Inflammatory macrophage (primary cell): ENCODE measurements around the gene TBXAS1.

Source experiments
- DNase-seq, 2 donors: peaks; one replicate each; pipeline ENCODE4 v3.0.0-alpha.2; 2020 to 2022

The TBXAS1 gene

DNA sequence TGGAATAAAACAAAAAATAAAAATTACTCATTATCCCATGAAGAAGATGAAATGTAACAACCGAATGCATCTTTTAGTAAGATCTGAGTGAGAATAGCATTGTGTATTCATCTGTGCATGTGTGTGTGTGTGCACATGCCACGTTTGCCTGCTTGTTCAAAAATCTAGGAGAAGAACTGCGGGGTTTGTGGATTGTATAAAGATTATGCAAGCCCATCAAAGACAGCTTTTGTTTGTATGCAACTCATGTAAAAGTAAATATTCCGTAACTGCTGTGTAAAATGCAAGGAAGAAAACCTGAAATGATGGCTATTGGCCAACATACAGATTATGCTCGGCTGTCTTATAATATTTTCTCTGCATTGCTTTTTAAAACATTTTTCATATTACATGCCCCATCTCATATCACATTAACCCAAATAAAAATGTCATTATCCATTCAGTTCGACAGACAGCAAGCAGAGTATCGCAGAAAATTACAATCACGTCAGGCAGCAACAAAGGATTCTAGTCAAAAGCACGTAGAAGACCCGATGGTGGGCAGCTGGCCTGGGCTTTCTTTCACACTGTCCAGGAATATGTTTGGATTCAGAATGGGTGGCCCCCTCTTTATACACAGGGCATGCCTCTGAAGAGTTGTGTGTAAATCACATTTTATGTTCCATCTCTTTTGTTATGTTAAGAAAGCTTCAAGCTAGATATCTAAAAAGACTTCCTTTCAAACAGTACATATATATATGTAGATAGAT, 119.7 kb downstream of the TBXAS1 start:
- no peak for DNase-seq

DNA sequence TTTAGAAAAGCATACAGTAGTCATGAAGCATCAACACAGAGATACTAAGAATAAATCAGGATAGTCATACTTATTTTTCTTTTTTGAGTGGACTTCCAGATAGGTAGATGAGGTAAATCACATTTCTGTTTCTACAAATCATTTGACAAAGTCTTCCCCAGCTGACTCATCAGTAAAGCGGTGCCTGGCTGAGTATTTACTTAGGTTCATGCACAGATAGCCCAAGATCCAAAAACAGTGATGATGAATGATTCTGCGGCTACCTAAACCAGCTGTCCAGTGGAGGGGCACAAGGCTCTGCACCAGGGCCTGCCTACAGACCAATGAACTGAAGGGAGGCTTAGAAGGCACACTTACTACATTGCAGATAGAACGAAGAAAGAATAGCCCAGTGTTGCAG, 120.6 kb downstream of the TBXAS1 start:
- no peak for DNase-seq

DNA sequence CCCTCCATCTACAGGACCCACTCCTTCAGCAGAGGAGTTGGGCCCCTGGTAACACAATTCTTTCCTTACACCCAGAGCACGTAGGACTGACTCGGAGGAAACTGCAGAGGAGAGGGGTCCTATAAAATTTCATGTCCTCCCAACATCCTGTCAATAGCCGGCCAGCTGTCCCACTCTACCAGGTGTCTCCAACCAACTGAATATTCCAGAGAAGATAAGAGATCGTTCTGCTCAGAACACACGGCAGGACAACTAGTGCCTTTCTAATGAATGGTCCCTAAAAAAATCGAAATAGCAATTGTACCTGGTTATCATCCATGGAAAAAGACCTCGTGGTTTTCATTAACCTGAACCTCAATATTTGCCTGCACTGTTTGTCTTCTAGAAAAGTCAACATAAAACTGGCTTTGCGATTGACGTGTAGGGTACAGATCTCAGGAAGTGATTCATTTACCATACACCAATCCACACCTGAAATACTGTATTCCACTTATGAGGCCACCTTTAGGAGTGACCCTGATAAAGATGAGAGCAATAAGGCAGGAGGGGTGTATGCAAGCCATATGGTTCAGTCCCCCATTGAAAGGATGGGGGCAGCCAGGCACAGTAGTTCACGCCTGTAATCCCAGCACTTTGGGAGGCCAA, 121.9 kb downstream of the TBXAS1 start:
- DNase-seq = no peak

DNA sequence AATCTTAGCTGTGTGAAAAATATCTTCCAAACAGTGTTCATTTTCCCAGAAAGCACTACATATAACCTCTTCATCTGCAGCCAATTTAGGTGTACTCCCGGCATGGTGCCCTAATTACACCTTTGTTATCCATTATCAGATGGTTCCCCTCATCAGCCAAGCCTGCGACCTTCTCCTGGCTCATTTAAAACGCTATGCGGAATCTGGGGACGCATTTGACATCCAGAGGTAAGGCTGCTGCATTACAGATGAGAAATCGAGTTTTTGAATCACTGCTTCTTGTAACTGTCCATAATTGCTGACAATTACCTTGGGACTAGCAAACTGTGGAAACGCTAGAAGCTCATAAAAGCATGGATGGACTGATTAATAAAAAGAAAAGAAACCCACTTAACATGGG, 124.2 kb downstream of the TBXAS1 start:
- no peak for DNase-seq

DNA sequence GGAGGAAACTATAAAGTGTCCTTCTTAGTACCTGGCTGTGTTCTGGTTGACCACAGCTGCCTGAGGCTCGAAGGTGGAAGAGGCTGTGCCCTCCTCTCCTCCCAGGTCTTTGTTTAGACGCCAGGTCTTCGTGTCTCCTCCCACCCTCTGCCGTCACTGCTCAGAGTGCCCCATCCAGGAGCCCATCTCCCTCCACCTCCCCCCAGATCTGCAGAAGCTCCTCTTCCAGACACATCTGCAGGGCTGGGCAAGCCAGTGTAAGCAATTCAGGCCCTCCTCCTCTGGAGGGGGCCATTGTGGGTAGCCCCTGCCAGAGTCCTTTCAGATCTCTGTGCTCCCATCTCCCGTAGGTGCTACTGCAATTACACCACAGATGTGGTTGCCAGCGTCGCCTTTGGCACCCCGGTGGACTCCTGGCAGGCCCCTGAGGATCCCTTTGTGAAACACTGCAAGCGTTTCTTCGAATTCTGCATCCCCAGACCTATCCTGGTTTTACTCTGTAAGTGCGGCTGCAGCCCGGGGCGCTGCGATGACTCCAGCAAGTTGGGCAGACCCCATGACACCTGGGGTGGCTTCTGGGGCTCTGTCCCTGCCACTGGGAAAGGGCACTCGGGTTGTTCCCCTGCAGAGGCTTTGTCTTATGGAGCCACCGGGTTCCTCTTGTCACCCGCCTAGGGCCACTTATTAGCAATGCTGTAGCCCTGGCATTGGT, 126.2 kb downstream of the TBXAS1 start:
- no peak for DNase-seq

DNA sequence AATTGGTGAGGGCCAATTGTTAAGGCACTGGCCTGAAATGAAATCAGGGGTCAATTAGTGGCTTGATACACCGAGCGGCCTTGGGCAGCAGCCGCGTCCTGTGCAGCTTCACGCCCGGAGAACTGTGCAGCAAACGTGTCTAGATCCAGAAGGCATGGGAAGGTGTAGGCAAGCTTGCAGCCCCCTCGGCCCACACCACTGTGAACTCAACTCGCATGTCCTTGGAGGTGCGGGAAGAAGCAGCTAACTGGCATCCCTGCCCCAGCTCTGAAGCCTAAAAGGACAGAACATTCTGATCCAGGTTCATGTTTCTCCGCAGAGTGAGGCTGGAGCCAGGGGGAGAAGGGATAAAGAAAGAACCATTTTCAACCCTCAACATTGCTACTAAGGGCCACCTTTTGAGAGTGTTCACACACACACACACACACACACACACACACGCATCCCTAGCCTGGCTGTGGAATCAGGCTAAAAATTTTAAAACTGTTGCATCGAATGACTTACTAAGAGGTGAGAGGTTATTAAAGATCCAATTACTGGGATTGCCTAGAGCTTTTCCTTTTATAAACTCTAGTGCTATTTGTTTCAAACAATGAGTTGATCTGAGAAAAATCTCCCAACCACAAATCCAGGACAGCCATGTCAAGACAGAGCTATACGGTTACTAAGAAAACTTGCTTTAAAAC, 129.7 kb downstream of the TBXAS1 start:
- no peak for DNase-seq

DNA sequence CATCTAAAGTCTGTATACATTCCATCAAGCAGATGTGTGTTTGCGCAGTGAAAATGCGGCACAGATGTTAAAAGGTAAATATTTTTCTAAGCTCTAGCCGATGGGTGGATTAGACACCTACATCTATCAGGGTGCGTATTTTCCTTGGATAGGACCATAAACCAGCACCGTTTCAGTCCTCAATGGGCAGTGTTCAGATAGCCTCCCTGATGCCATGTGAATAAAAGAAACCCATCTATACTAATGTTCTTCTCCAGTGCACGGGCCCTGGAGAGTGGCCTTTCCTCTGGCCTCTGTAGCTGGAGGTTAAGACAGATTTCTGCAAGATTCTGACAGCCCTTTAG, 130.2 kb downstream of the TBXAS1 start:
- DNase-seq = no peak

DNA sequence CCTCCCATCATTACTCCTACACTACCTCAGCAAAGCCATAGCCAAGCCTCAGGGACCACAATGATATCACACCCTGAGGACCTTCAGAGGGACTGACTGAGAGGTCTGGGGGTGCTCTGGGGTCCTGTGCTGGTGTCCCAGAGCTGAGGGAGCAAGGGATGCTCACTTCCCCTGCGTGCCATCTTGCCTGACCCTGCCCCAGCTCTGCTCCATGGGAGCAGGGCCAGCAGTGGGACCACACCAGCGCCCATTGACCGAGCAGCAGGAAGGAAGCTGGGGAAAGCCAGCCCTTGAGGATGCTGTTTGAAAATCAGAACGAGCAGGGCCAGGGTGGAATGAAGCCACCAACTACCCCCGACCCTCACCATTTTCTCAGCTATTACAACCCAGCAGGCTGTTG, 130.7 kb downstream of the TBXAS1 start:
- DNase-seq = no peak

DNA sequence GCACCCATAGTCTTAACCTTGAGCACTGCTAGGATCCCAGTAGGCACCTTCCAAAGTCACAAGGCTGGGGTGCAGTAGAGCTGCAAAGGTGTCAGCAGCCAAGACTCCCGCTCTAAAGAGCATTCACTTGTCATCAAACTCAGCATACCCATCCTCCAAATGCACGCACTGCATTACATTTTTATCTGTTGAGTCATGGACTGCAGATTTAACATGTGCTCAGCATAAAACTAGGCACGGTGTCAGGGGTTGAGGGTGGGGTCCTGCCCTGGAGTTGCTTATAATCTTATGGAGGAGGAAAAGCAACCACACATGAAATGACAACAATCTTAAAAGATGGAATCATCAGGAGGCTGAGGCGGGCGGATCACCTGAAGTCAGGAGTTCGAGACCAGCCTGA, 131.1 kb downstream of the TBXAS1 start:
- no peak for DNase-seq

DNA sequence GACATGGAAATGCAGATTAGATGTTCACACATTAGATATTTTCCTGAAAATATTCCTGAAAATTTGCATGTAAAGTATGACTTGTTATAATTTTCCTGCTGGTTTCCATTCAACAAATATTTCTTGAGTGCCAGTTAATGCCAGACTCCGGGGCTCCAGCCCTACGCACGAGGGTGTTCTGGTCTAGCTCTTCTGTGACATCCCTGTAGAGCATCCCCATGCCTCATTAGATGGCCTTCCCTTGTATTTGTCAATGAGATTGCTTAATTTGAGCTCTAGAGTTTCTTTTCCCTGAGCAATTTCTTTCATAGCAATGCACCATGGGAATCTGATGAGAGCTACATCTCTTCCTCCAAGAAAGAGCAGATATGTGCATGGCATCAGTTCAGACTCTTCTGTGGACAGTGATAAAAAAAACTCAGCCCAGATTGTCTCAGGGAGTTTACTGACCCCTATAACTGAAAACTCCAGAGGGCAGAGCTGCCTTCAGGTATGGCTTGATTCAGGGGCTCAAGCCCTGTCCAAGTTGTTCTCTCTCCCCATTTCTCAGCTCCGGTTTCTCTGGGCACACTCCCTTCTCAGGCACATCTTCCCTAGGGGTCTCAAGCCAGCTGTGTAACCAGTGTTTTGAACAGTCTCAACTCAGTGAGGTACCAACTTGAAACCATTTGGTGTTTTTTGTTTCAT, 137.0 kb downstream of the TBXAS1 start:
- DNase-seq = no peak

DNA sequence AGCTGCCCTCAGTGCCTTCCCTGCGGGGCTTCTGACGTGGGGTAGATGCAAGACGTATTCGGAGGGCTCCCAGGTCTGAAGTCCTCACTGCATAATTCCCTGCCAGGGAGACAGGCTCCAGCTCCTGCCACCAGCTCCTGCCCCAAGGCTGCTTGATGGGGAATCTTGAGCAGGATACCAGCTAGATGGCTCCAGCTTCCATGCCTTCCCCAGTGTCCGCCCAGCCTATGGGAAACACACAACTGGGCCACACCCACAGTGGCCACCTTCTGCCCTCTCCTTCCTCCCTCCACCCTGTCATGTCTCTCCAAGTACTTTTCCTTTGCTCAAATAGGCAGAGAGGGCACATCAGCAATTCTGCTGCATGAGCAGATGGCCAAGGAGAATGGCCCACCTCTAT, 137.9 kb downstream of the TBXAS1 start:
- DNase-seq = no peak

DNA sequence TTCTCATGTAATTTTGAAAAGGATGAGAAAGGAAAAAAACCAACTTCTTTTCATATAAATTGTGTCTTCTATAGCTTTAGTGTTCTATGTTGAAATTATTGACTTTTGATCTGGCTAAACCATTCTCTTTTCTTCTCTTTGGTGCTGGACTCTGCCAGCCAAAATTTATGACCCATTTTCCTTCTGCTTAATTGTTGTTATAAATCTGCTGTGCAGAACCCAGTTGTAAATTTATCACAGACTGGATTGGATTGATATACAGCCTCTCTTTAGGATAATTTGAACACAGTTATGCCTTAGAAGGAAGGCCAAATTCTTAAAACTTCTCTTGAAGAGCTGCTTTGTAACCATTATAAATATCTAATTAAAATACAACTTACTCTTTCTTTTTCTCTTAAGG, 139.9 kb downstream of the TBXAS1 start:
- no peak for DNase-seq

DNA sequence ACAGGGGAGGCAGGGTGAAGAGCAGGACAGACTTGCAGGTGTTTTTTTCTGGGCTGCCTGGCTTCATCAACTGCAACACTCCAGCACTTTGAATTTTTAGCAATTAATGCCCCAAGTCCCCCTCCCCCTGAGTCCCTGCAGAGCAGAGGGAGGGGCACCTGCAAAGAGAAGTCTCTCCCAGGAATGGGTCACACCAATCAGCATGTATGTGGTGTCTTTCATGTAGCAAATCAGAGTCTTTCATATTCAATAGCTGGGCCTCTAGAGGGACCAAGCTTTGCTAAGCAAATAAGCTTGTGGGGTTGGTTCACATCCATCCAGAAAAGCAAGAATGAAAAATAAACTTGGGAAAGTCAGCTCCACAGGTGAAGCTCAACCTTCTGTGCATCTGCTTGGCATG, 143.0 kb downstream of the TBXAS1 start:
- DNase-seq = no peak

DNA sequence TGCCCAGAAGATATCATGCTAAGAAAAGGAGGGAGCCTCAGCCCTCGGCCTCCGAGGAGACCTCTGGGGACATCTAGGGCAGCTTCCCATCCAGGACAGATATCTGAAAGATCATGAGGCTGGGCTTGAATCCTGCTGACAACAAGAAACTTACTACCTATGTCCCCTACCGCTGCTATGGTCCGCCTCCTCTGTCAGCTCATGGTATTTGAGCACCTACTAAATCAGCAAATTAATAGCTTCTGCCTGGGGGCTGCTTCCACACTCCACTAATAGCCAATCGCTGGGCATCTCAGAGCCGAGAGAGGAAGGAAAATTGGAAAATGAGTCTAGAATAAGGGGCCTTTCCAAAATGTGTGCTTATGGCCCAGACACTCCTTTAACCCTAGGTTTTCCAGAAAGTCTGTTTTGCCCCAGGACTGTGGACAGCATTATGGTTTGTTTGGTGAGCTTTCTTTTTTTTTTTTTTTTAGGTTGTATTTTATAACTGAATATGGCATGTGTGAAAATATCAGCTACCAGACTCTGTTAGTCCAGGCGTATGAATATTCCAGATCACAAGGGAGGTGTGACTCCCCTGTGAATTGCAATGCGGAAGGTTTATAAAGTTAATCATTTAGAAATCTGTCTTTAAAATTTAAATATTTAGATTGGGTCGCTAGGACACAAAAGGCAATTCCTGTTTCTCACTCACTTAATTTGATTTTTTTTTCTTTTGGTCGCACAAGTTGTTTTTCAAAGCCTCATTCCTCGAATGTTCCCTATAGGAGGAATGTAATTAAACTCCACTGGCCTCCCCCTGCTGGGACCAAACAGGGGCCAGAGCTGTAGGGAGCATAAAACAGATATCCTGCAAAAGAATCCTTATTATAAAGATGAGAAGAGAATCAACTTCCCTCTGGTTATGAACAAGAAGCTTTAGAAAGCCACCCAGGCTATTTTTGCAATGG, 144.3 kb downstream of the TBXAS1 start:
- DNase-seq = no peak

DNA sequence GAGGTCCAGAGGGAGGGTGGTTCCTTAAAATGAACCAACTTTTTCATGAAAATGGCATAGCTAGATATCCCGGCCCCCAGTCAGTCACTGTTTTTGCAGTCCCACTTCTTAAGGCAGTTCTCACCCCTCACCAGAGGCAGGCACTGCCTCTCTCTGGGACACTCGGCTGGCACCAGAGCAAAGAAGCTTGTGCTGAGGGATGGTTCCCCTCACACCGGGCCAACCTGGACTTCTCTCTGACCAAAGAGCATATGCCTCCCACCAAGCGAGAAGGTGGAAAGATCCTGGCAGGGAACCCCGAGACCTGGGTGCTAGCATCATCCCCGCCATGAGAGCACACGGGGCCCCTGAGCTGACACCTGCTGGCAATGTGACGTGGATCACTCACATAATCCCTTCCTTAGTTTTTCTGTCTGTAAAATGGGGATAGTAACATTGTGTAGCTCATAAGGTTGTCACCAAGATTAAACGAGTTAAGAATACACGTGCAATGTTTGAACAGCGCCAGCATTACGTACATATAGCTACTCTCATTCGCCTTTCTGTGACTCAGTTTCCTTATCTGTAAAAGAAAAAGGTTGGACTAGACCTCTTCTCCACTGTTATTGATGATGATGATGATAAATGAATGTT, 145.2 kb downstream of the TBXAS1 start:
- no peak for DNase-seq

DNA sequence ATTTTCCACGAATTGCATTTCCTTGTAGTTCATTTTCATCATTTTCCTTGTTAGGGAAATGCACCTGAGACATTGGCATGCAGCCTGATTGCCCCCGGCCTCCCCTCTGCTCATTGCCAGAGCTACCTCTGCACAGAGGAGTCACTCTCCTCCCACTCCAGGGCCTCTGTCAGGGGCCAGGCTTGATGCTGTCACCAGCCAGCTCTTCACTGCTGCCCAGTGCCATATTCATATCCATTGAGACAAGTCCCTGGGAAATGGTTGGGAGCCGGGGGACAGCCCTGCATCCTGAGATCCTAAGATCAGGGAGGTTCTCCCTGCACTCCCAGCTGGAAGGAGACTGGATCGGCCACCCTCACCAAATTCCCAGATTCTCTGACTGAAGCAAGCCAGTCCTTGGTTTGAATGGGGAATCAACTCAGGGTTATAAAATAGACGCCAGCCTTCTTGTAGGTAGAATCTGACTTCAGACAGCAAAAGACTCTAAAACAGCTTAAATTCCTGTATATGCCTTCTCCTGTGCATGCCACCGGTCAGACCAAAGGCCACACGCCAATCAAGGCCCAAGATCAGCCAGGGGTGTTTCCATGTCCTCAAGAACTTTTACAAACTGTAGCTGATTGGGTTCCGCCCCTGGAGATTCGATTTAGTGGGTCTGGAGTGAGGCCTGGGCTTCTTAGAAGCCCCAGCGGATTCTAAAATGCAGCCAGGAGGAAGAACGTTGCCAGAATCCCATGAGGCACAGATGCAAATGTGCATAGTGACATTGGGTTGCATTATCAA, 147.2 kb downstream of the TBXAS1 start:
- no peak for DNase-seq

DNA sequence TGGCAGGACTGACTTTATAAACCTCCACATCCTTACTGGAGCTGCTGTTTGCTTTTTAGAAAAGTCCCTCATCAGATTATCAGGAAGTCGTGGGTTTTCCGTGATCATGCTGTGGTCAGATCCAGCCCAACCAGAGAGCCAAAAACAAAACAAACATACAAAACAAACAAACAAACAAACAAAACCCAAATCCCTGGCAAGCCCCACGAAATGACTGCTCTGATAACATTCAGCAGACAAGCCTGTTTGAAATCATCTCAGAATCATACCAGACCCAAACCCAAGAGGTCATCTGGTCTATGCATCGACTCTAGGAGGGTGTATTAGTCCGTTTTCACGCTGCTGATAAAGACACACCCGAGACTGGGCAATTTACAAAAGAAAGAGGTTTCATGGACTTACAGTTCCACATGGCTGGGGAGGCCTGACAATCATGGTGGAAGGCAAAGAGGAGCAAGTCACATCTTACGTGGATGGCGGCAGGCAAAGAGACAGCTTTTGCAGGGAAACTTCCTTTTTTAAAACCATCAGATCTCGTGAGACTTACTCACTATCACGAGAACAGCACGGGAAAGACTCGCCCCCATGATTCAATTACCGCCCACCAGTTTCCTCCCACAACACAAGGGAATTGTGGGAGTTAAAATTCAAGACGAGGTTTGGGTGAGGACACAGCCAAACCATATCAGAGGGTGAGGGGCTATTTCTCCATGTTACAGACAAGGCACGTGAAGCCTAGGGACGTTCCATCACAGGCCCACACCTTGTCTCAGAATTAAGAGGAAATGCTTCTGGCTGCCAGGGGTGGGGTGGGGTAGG, 148.0 kb downstream of the TBXAS1 start:
- peak; percentile 39 to 44 for DNase-seq

DNA sequence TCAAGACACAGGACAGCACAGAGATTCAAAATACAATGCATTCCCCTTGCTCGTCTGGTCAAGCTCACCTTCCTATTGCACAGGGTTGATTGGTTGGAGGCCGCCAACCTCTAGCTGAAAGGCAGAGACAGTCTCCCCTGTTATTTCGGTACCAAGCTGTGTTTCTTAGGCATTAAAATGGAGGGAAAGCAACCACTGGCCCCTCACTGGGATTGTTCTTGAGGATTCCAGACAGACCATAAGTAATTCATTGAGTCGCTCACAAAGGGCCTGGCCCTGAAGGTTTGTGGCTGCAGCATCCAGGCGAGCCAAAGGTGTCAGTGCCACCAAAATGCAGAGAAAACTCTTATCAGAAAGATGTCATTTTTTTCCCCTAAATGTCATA, 152.4 kb downstream of the TBXAS1 start:
- DNase-seq = no peak
